ENCODE results near the gene KCTD10. TPM values are rescaled to one million over a fixed set of nuclear protein-coding genes. Genes with fewer than 3 reads are reported as not detected.
"Not testable (repeated sequence)": the region's sequence is repeated elsewhere in the genome, so short reads cannot be mapped to it uniquely, and the experiment has no call there.

KCTD10 gene
- total RNA-seq, 1 experiment from 2014 or later, result 38.5 TPM

DNA sequence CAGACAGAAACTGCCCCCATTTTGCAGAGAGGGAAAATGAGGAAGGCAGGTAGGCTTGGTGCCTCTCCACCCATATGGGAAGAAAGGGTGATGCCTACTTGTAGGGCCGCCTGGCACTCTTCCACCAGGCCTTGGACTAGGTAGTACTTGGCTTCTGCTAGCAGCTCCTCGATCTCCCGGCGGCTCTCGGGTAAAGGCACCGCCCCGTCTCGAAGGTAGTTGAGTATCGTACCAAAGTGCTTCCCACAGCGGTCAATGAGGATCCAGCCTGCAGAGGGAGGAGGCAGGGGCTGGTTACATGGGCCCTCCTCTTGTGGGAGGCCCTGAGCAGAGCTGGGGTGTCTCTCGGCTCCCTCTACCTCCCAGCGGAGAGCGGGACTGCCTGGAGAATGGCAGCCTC is 16.6 kb downstream of the KCTD10 start:
- in situ Hi-C loops (cut with HindIII; ENCODE audit: low pct_unique_long_range_greater_than_20kb, low sequenced_read_pairs), result no loop called here
- no peak for DNase-seq (ENCODE audit: low read depth)

DNA sequence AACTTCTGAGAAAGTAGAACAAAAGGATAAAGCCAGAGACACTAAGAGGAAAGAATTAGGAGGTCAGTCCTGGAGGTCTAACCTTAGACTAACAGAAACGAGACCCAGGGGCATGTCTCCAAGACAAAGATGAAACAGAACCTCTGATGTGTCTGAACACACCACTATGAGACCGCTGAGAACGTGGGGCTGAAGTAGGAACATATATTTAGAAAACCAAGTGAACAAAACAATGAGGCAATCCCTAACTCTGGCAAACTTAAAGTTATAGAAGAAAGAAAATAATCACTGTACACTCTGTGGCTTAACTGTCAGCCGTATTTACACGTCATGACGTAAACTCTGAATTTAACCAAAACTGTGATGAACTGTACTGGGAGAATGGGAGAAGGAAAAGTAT is 17.9 kb downstream of the KCTD10 start:
- DNase-seq (ENCODE audit: low read depth), result no peak

DNA sequence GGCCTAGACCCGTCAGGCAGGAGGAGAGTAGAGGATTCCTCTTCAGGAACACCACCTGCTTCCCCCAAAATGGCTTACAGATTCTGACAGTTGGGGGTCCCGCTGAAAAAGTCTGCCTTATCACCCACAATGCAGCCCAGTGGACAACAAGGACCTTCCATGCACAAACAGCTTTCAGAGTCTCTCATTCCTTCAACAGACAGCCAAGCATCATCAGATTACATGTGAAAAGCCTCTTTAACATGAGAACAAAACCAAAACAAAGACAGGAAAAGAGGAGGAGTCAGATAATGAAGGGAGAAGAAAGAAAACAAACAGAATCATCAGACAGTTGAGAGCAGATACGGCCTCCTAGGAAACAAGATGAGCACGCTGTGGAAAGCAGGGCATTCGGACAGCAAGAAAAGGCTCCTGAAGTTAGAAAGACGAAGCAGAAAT is 18.3 kb downstream of the KCTD10 start:
- in situ Hi-C loops (cut with HindIII; ENCODE audit: low pct_unique_long_range_greater_than_20kb, low sequenced_read_pairs), result no loop called here
- DNase-seq (ENCODE audit: low read depth), result no peak

More for the DNA sequence above, 17.9 kb downstream of the KCTD10 start:
- in situ Hi-C loops (cut with HindIII; ENCODE audit: low pct_unique_long_range_greater_than_20kb, low sequenced_read_pairs), result no loop called here

DNA sequence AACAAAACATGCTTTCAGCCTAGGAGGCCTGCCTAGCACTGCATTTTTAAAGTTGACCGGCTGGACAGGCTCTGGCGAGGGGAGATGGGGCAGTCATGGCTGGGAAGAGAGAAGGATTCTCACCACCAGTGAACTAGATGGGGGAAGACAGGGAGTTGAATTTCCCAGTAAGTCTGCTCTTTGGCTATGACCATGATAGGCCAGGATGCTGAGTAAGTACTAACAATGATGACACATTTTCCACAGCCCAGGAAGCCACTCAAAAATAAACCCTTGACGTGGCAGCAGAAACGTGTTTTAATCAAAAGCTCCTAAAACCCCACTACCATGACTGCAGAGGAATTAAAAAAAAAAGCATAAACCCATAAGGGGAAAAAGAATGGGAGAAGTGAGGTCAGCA is 19.0 kb downstream of the KCTD10 start:
- in situ Hi-C loops (cut with HindIII; ENCODE audit: low pct_unique_long_range_greater_than_20kb, low sequenced_read_pairs), result no loop called here
- DNase-seq (ENCODE audit: low read depth), result no peak

DNA sequence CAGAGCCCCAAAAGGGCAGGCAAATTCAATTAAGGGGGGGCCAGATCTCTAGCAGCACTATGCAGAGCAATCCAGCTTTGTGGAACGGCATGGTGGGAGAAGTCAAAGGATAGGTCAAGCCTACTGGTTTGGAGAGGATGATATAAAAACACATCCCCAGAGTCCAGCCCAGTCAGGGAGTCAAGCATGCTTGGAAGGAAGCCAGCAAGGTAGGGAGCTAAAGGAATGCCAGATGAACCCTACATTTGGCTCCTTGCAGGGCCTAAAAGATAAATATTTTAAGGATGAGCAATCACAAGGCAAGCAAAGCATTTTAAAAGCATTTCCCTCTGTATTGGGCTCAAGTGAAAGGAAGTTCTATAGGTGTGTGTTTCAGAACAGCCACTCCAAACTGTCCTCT is 21.4 kb downstream of the KCTD10 start:
- no peak for DNase-seq (ENCODE audit: low read depth)
- in situ Hi-C loops (cut with HindIII; ENCODE audit: low pct_unique_long_range_greater_than_20kb, low sequenced_read_pairs), result no loop called here

DNA sequence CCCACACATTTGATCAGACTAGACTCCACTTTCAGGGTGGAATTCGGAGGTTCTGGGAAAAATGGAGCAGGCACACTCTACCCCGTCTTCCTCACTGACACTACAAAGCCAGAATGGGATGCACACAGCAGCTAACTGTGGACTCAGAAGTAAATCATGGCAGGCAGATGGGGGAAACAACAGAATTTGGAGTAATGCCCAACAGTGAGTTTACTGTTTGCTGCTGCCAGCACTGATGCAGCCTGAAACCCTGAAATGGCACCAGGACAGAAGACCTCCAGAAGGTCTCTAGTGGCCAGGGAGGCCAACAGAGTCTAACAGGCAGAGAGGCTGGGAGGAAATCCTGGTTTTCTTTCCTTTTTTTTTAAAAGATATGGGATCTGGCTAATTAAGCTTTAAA is 24.6 kb downstream of the KCTD10 start:
- no peak for DNase-seq (ENCODE audit: low read depth)
- in situ Hi-C loops (cut with HindIII; ENCODE audit: low pct_unique_long_range_greater_than_20kb, low sequenced_read_pairs), result no loop called here

DNA sequence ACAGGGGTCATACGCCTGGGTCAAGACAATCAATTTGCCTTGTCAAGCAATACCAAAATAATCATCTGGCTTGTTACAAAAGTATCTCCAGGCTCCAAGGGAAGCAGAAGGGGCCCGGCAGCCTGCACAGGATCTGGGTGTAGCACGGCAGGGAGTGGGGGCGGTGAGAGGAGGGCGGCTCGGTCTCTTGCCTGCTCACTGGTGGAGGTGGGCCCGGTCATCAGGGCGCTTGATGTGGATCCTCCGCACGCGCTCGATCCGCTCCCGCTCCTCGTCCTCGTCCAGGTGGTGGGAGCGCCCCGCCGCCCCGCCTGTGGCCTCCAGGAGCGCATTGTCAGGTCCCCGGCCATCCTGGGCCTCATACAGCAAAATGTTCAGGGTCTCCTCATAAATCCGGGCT is 25.7 kb downstream of the KCTD10 start:
- DNase-seq (ENCODE audit: low read depth), result no peak
- in situ Hi-C loops (cut with HindIII; ENCODE audit: low pct_unique_long_range_greater_than_20kb, low sequenced_read_pairs), result no loop called here

DNA sequence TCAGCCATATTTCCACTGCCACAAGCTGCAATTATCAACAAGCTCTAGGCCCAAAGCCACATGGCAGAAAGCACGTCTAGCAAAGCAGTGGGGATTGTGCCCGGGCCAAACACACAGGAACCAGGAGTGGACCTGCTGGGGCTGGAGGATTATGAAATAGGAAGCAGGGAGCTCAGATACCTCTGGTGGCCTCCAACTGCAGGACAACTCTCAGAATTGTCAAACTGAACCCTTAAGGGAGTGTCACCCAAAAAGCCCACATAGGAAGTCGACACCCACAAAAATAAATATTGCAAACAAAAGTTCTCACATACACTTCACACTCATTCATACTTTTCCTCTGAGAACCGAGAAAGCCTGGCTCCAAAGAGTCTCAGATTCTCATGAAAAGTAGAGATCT is 26.1 kb downstream of the KCTD10 start:
- DNase-seq (ENCODE audit: low read depth), result no peak
- in situ Hi-C loops (cut with HindIII; ENCODE audit: low pct_unique_long_range_greater_than_20kb, low sequenced_read_pairs), result no loop called here

DNA sequence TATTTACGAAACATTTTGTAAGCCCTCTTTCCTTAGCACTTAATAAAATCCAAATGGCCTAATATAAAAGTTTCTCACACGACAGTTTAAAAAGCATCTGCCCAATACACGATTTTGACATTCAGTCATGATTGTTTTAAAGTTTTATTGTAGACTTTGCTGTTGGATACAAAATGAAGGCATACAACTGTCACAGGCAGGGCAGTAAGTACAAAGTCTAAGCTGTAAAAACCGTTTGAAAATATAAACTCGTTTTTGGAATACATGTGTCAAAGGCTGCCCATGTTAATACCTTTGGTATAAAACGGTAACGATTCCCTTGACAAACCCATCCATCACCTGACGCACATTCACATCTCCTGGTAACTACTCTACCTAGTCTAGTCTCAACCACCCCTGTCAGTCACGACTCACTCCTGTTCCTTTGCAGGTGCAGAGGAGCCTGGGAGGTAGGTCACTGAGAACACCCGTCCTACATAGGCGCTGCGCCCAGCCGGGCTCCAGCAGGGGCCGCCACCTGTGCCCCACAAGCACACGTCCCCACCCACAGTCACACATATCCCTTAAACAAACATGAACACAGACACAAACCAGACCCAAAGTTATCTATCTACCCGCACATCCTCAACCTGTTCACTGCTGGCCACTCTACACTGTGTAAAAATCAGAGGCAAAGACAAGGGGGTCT is 27.1 kb downstream of the KCTD10 start:
- in situ Hi-C loops (cut with HindIII; ENCODE audit: low pct_unique_long_range_greater_than_20kb, low sequenced_read_pairs), result no loop called here
- no peak for DNase-seq (ENCODE audit: low read depth)

DNA sequence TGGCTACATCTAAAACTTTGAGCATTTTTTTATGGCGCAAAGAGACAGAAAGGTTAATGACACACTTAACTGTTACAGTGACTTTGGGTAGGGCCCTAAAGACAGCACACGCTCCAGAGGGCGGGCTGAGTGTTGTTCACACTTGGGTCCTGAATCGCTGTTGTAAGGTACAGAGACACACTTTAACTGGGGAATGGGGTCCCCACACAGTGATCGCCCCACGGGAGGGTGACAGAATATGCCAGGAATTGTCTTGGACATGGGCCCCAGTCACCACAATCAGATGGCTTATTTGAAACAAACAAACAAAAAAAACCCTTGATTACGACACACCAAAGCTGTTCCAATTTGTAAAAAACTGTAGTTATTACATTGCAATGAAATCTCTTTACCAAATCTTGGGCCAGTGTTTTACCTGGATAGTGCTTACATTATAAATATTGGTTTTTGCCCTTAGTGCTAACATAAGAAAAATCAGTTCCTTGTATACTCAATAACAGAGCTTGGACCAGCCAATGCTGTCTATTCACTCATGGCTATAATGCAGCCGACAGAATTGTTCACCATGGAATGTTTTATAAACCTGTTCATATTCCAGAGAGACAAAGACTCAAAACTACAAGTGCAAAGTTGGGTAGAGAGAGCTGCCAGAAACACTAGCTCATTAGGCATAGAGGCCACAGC is 28.3 kb downstream of the KCTD10 start:
- in situ Hi-C loops (cut with HindIII; ENCODE audit: low pct_unique_long_range_greater_than_20kb, low sequenced_read_pairs), result no loop called here
- no peak for DNase-seq (ENCODE audit: low read depth)

DNA sequence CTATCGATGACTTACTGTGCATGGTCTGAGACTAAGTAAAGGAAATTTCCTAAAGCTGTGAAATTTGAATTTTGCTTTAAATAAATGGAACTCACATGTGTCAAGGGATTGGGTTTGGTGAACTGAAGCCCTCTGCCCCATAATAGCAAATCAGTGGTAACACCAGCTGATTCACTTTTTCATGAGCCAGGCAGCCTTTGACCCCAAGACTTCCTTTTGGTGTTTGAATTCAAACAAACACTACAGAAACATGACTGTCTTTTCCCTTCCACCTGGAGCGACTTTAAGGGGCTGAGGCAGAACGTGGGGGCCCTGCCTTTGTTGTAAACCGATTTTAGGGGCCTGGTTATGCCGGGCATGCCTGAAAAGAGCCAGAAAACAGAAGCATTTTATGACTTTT is 28.8 kb downstream of the KCTD10 start:
- no peak for DNase-seq (ENCODE audit: low read depth)
- in situ Hi-C loops (cut with HindIII; ENCODE audit: low pct_unique_long_range_greater_than_20kb, low sequenced_read_pairs), result no loop called here

DNA sequence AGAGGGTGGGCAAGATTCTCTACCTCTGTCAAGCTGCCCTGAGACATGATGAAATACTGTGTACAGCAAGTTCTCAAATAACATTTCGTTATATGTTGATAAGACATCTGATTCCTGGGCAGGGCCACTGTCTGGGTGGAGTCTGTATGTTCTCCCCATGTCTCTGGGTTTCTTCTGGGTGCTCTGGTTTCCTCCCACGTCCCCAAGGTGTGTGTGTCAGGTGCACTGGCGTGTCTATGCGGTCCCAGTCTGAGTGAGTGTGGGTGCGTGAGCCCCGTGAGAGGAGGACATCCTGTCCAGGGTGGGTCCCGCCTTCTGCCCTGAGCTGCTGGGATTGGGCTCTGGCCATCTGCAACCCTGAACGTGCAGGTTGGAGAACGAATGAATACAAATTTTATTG is 29.6 kb downstream of the KCTD10 start:
- in situ Hi-C loops (cut with HindIII; ENCODE audit: low pct_unique_long_range_greater_than_20kb, low sequenced_read_pairs), result no loop called here
- no peak for DNase-seq (ENCODE audit: low read depth)

DNA sequence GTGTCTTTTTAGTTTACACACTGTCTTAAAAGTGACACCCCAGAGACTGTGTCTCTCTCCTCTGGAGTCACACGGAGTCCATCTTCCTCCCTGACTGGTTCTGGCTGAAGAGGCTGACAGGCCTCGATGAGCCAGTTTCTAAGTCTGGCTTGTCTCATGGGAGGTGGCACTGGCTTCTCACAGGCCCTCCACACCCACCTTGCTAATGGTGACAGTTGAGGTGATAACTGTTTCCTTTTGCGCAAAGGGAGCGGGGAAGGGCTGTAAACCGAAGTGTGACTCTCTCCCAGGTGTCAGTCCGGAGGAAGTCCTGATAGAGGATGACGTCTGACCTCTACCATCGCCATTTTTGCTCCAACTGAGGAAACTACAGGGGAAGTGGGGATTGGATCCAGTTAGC is 30.2 kb downstream of the KCTD10 start:
- in situ Hi-C loops (cut with HindIII; ENCODE audit: low pct_unique_long_range_greater_than_20kb, low sequenced_read_pairs), result no loop called here
- DNase-seq (ENCODE audit: low read depth), result no peak

DNA sequence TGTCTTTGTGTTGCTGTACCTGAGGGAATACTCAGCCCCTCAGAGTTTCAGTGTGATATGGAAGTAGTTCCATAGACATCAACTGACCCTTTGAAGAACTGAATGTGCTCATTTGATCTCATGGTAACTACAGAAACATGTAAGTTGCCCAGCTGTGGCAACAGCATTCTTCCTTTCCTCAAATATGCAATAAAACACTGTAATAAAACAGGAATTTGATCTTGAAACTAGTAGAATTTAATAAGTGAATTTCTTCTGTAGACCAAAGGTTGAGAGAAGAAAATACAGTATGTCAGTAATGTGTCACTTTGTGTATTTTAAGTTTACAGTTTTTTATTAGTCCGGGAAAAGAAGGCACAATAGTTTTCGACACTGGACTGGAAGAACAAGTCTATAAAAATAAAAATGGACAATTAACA is 31.9 kb downstream of the KCTD10 start:
- in situ Hi-C loops (cut with HindIII; ENCODE audit: low pct_unique_long_range_greater_than_20kb, low sequenced_read_pairs), result no loop called here
- no peak for DNase-seq (ENCODE audit: low read depth)

DNA sequence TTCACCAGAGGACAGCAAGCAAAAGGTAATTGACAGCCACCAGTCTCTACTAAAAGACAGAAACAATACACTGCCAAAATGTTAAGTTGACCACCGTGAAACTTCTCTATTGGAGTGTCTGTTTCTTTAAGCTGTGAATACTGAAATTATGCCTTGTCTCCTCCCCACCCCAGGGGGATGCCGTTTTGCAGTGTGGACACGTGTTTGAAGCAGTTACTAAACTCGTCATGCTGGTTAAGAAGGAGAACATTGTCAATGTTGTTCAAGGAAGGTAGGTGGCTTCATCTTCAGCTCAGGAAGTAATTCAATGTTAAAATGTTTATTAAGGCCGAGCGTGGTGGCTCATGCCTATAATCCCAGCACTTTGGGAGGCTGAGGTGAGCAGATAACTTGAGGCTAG is 32.8 kb downstream of the KCTD10 start:
- in situ Hi-C loops (cut with HindIII; ENCODE audit: low pct_unique_long_range_greater_than_20kb, low sequenced_read_pairs), result no loop called here
- DNase-seq (ENCODE audit: low read depth), result no peak

DNA sequence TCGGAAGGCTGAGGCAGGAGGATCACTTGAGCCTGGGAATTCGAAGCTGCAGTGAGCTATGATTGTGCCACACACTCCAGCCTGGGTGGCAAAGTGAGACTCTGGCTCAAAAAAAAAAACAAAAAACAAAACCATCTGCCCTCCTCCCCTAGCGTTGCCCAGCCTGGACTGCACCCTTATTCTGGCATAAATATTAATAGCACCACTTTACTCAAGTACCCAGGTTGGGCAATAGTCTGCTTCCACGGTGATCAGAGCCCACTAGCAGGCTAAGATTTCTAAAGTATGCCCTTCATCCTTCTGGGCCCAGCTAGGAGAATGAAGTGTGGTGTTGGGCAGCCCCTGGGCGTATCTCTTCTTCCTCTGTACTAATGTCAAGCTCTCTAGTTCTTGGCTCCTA is 33.3 kb downstream of the KCTD10 start:
- DNase-seq (ENCODE audit: low read depth), result no peak
- in situ Hi-C loops (cut with HindIII; ENCODE audit: low pct_unique_long_range_greater_than_20kb, low sequenced_read_pairs), result no loop called here

DNA sequence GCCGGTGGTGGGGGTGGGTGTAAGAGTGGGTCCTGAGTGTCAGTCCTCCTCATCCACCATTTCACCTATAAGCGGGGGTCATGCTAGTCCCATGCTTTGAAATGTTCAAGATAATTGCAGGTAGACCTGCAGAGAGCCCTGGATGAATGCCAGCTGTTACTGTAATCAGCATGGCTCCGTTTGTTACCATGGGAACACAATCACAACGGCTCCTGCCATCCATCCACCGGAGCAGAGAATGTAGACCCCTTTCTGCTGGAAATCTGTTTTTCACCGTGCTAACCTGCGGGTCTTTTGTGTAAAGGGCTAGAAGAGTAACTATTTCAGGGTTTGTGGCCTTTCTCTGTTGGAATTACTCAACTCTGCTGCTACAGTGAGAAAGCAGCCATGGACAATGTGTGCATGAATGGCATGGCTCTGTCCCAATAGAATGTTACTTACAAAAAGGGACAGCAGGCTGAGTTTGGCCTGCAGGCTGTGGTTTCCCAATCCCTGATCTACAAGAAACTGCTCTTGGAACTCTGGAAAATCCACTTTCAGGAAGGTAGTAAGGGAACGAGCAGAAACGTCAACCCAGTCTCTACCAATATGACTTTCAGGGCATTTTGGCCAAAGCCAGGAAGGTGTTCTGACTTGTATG is 36.1 kb downstream of the KCTD10 start:
- in situ Hi-C loops (cut with HindIII; ENCODE audit: low pct_unique_long_range_greater_than_20kb, low sequenced_read_pairs), result no loop called here
- DNase-seq (ENCODE audit: low read depth), result no peak

DNA sequence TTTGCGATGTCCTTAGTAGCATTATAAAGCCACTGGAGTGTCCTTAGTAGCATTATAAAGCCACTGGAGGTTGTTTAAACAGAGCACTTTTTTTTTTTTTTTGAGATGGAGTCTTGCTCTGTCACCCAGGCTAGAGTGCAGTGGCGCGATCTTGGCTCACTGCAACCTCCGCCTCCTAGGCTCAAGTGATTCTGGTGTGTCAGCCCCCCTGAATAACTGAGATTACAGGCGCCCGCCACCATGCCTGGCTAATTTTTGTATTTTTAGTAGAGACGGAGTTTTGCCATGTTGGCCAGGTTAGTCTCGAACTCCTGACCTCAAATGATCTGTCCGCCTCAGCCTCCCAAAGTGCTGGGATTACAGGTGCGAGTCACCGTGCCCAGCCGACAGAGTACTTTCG is 37.1 kb downstream of the KCTD10 start:
- in situ Hi-C loops (cut with HindIII; ENCODE audit: low pct_unique_long_range_greater_than_20kb, low sequenced_read_pairs); DNase-seq (ENCODE audit: low read depth): not testable (repeated sequence)

DNA sequence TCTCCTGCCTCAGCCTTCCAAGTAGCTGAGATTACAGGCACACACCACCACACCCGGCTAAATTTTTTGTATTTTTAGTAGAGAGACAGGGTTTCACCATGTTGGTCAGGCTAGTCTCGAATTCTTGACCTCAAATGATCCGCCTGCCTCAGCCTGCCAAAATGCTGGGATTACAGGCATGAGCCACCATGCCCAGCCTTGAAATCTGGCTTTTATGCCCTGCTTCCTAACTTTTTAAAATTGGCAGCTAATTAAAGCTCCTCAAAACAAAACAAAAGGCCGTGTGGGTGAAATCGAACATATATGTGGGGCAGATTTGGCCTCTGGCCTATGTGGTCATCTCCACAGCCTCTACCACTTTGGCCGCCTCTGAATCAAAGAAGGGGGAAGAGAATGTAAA is 37.9 kb downstream of the KCTD10 start:
- in situ Hi-C loops (cut with HindIII; ENCODE audit: low pct_unique_long_range_greater_than_20kb, low sequenced_read_pairs), result no loop called here
- DNase-seq (ENCODE audit: low read depth), result no peak

DNA sequence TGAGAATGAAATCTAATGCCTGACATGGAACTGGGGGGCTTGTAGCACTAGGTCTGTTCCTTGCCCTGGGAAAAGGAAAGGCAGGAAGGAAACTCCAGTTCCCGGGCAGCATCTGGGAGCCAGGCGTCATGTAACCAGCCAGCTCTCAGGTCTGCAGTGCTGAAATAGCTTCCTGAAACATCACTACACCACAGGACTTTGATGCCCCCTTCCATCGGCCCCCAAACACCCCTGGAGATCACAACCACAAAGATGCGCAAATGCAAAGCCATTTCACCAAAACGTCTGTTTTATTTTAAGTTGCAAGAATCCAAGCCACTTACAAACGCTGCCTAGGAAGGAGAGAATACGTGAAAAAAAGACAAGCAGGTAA is 40.9 kb downstream of the KCTD10 start:
- DNase-seq (ENCODE audit: low read depth), result no peak
- in situ Hi-C loops (cut with HindIII; ENCODE audit: low pct_unique_long_range_greater_than_20kb, low sequenced_read_pairs), result no loop called here
